Measurements from ENCODE around the gene C4BPB.

C4BPB gene

DNA sequence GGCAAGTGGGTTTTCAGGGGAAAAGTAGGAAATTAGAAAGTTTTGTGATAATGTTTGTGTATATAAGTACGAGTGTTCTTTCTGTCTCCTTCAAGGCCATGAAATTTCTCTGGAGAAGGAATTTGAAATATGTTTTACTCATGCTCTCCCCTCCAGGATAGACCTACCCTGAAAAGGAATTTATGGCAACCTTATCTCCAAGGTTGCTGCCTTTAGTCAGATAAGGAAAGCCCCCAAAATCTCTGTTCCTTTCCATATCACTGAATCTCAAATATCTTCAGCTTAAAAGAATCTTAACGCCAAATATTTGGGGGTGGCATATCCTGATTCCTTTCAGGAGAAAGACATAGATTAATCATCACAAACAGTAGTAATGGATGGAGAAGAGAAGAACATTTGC is 499 bp upstream of the C4BPB start:
- no peak for DNase-seq

DNA sequence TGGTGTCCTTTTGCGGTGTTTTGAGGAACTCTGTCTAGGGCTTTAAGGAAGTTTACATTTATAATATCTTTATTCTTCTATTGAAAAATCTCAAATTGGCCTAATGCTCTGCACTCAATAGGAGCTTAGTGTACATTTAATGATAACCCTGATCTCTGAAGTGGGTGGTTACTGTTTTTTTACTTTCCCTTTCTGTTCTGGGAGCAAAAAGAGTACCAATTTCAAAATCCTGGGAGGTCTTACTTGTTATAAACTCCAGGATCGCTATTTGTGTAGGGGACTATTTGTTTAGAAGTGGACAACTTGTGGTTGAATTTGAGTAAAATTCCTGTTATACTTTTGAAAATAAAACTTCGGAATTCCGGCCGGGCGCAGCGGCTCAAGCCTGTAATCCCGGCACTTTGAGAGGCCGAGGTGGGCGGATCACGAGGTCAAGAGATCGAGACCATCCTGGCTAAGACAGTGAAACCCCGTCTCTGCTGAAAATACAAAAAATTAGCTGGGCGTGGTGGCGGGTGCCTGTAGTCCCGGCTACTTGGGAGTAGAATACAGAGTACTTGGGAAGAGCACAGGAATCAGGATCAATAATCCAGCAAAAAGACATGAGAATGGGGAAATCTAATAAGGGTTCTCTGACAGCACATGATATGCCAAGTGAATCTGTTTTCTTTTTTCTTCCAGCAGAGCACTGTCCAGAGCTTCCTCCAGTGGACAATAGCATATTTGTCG is 1.1 kb downstream of the C4BPB start:
- DNase-seq, result no peak

DNA sequence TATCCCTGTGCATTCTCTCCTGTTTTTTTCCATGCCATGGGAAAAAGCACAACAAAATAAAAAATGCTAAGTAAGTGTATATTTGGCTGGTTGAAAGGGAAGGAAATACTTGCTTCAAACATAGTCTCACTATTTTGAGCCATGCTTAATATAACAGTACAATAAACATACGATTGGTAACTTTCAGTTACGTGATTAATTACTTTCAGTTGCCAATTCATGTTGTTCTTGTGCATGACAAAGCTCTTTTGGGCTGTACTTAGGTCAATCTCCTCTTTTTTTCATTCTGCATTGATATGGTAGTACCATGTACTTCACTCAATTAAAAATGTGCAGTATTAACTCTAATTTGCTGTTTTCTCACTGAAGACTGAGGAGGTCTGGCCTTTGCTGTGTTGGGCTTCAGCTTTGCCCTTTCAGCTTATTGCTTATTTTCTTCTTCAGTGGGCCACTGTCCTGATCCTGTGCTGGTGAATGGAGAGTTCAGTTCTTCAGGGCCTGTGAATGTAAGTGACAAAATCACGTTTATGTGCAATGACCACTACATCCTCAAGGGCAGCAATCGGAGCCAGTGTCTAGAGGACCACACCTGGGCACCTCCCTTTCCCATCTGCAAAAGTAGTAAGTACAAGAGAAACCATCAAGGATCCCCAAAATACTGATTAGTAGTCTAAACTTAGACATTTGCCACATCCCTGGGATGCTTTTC is 2.7 kb downstream of the C4BPB start:
- DNase-seq, result no peak

DNA sequence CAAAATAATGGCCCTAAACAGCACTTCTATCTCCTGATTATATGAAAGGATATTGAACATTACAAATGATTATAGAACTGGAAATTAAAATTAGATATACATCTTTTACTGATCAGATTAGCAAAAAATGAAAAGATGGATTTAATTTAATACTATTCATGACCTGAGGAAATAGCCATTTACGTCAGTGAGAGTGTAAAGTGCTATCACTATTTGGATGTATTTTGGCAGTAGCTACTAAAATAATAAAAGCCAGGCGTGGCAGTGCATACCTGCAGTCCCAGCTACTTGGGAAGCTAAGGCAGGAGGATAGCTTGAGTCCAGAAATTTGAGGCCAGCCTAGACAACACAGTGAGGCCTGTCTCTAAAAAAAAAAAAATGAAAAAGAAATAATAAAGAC is 5.3 kb downstream of the C4BPB start:
- no peak for DNase-seq

DNA sequence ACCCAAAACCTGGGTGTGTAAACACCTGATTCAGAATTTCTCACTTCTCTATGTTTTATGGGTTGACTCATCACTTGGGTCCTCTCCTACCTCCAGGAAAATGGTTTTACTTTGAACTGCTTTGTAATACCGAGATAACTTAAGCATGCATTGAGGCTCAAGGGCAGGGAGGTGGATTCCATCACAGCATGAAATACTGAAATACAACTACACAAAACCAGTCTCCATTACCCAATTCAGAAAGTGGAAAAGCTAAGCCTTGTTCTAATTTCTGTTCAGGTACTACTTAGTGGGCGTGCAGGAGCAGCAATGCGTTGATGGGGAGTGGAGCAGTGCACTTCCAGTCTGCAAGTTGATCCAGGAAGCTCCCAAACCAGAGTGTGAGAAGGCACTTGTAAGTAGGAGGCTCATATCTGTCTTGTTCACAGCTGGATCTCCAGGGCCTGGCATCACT is 9.2 kb downstream of the C4BPB start:
- no peak for DNase-seq

DNA sequence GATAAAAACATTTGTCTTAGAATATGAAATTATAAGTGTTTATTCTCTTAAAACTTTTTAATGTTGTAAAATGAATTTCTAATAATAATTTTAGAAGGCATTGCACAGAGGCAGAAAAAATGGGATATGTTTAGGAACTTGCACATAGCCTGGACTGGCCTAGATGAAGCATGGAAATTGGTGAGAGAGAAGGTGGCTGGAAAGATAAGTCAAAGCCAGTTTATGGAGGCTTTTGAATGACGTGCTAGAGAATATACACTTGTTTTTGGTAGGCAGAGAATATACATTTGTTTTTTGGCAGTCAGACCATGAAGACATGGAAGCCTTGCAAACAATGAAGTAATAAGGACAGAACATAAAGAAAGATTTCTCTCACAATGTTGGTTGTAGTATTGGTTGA is 13.1 kb downstream of the C4BPB start:
- no peak for DNase-seq

DNA sequence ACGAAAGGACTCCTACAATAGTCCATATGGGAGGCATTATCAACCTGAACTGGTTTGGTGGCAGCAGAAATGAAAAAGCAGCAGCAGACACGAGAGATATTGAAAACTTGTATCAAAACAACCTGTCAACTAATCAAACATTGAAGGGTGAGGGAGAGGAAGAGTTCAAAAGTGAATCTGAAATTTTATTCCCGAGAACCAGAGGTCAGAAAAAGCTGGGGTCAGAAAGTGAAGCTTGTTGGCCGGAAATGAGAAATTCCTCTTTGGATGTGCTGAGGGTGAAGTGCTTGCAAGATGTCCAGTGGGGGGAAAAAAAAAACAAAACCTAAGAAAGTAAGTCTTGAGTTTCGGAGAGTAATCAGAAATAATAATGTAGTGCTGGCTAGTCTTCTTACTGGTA is 13.5 kb downstream of the C4BPB start:
- DNase-seq, result no peak

DNA sequence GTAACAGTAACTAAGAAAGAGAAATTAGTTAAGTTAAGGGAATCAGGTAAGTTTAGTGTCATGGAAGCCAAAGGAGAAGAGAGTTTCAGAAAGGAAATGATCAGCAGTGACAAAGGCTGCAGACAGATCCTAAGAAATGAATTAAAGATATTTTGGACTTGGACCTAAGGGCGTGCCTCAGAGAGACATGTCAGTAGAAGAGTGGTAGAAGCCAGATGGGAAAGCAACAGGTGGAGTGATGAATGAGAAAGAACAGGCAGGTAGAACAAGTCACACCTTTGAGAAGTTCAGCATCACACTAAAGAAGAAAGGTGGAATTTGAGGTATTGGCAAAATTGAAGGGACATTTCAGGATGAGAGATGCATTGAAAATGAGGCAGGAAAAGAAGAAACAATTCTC is 14.0 kb downstream of the C4BPB start:
- no peak for DNase-seq

GRCh38 chr1:207103892-207104373 is 15.3 kb downstream of the C4BPB start, which contains the start of gene C4BPA:
Gene C4BPA, plus strand, starts transcription at chr1:207104233. Its CDS starts 8,793 bp downstream, at chr1:207113026.
- DNase-seq, result no peak

GRCh38 chr1:207109004-207109403 is 20.3 kb downstream of the C4BPB start:
- DNase-seq, result no peak

DNA sequence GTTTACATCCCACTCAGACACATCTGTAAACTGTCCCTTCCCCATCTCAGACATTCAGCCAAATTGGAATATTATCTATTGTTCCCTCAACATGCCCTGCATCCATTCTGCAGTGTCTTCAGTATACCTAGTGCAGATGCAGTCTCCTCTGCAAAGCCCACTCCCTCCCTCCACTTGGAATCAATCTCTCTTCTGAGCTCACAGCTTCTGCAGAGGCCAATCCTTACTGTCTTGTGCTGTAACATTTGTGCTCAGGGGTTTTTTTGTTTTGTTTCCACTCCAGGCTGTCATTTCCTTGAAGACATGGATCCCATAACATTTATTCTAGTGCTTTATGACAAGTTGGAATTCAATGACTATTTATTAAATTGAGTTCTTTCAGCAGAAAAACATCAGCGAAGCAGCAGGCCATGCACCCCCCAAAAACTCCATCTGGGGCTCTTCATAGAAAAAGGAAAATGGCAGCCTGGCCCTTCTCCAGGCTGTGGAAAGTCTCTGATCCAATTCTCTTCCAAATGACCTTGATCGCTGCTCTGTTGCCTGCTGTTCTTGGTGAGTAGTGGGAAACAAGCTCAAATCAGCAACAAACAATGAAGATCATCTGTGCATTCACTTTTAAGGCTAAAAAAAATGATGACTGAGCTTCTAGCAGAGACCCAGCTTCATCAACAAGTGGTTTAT is 24.1 kb downstream of the C4BPB start:
- DNase-seq, result no peak

- no peak for DNase-seq
Observed at GRCh38 chr1:207115269-207115668, 26.6 kb downstream of the C4BPB start.

DNA sequence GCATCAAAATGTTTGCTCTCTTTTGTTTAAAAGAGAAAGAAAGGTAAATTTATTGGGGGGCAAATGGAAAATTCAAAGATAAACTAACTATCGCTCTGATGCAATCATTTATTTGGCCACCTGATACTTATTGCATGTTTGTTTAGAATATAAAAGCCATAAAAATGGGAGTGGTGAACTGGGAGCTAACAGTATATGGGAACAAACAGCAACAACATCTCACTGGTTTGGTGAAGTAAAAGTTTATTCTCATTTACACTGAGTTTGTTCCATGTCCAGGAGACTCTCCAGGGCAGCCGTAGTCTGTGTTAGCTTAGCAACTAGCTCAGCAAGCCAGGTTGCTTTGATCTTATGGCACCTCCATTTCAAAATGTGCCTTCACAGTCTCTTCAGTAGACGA is 35.7 kb downstream of the C4BPB start:
- no peak for DNase-seq

- no peak for DNase-seq
Observed at GRCh38 chr1:207128336-207128921, 39.8 kb downstream of the C4BPB start.

- DNase-seq, result no peak
Observed at GRCh38 chr1:207129053-207129452, 40.4 kb downstream of the C4BPB start.

DNA sequence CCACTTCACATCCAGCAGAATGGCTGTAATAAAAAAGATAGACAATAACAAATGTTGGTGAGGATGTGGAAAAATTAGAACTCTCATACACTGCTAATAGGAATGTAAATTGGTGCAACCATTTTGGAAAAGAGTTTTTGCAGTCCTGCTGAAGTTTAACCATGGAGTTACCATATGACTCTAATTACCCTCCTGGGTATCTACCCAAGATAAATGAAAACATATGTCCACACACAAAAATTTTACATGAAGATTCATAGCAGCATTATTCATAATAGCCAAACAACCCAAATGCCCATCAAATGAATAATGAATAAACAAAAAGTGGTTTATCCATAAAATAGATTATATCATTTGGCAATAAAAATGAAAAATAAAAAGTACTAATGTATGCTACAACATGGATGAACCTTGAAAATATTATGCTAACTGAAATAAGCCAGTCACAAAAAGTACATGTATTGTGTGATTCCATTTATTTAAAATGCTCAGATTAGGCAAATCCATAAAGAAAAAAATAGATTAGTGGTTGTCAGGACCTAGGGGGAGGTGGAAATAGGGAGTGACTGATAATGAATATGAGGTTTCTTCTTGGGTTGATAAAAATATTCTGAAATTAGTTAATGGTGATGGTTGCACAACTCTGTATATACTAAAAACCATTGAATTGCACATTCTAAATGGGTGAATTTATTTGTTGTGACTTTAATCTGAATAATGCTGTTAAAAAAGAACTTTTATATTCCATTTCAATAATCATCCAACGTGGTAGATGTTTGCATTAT is 41.8 kb downstream of the C4BPB start:
- DNase-seq, result no peak

- no peak for DNase-seq
Observed at GRCh38 chr1:207131163-207131562, 42.5 kb downstream of the C4BPB start.

- no peak for DNase-seq
Observed at GRCh38 chr1:207134581-207134980, 45.9 kb downstream of the C4BPB start.

DNA sequence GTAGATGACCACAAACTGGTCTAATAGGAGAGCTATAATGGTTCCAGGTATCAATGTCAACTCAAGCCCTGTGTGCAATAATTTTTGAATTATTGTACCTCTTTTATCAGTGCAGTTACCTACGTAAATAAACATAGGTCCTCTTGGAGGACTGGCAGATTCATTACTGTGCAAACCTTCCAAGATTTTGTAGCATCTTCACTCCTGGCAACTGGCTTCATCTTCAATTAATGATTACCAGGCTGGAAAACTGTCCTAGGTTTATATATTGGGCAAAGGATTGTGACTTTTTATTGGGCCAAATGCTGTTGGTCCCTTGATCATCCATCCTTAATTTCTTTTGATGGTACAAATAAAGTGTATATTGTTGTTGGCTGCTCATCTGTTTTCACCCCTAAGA is 51.0 kb downstream of the C4BPB start:
- DNase-seq, result no peak

DNA sequence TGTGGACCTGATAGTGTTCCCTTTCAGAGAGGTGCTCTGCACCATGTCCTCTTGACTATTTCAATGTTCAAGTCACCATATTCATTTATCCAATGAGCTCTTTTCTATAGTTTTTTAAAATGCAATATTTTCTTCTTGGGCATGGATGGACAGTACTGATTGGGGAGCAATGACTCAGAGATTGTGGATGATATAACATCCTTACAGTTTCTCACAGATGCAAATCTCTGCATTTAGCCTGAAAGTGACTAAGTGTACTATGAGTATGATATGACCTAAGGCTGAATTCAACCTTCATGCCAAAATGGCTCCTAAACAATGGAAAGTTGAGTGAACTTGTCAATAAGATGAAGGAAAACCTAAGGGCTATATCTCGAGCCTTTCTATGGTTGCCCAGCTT is 51.9 kb downstream of the C4BPB start:
- DNase-seq, result no peak

GRCh38 chr1:207145401-207146058 is 56.9 kb downstream of the C4BPB start:
- no peak for DNase-seq
